OCI-M2 (cell line): ENCODE data around the gene PSMD3.

Experiments
- DNase-seq: peaks from one replicate; lab custom pipeline; 2025; ENCODE audit not compliant: unreplicated experiment; lab: John Stamatoyannopoulos, UW

The PSMD3 gene

GRCh38 chr17:40020146-40020545 is 39.5 kb downstream of the PSMD3 start:
- DNase-seq, result no peak

DNA sequence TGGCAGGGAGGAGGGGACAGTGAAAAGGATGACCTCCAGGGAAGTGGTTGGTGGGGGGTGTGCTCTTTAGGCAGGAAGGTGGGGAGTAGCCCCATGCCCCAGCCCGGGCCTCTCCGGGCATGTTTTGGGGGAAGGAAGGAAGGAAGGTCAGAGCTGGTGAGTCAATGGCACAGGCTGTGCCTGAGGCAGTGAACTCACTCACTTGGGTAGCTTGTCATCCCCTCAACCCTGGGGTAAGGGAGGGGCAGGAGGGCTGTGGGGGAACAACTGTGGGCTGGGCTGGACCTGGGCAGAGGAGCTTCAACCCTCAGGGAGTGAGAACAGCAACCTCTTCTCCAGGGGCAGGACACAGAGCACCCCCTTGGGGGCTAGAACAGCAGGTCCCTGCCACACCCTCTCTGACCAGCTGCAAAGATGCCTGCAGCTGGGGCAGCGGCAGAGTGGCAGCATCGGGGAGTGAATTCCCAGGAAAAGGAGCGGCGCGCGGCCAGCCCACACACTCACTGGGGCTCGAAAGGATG is 40.9 kb downstream of the PSMD3 start:
- no peak for DNase-seq

- DNase-seq, result no peak
Measured at GRCh38 chr17:40022497-40022896, 41.9 kb downstream of the PSMD3 start.

DNA sequence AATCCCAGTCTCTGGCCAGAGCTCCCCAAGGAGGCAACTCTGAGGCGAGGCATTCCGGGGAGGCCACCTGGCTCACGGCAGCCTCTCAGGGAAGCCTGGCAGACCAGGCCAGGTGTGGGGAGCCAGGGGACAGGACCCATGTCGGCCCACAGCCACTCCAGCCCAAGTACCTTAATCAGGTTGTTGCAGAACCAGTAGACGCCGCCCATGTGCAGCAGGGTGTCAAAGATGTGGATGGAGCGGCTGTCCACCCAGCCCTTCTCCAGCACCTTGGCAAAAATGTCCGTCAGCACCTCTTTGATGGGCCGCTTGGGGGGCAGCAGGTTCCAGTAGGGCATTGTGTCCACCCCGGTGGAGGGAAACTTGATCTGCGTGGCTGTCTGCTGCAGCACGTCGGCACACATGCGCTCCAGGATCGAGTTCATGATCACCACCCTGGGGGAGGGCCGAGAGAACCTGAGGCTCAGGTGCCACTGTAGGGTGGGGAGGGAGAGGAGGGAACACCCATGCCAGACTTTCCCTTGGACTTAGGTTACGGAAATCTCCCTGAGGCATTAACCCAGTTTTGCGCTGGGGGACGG is 42.4 kb downstream of the PSMD3 start:
- no peak for DNase-seq

- DNase-seq, result no peak
Measured at GRCh38 chr17:40023590-40024292, 43.1 kb downstream of the PSMD3 start.

GRCh38 chr17:40024901-40025300 is 44.3 kb downstream of the PSMD3 start:
- no peak for DNase-seq

GRCh38 chr17:40025559-40025958 is 45.0 kb downstream of the PSMD3 start:
- DNase-seq, result no peak

DNA sequence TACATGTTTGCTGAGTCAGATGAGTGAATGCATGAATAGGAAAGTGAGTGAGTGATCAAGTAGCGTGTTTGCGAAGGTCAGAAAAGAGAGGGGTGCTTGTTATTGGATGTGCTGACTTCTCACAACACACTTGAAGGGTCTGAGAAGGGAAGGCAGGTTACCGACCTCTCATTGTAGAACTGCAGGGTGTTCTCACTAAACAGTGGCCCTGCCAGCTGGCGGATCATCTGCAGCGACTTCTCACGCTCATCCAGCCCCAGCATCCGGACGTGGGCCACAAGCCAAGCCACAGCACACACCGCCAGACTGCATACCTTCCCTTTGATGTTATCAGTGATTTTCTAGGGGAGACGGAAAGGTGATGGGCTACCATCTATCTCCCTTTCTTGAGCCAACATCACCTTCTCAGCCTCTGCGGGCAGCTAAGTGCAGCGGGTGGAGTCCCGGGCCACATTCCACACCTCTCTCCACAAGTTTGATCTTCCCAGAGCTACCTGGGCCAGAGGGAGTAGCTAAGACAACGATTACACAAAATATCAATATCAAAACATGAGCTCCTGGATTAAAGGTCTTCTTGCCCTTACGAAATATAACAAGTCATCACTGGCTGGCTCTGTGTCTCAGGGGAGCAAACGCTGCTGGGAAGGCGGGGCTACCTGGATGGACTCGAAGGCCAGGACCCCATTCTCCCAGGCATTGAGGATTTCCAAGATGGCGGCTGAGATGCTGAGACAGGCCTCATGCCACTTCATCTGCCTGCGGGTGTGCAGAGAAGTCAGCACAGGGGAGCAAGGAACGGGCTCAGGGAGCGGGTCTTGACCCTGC is 45.6 kb downstream of the PSMD3 start:
- DNase-seq, result no peak

DNA sequence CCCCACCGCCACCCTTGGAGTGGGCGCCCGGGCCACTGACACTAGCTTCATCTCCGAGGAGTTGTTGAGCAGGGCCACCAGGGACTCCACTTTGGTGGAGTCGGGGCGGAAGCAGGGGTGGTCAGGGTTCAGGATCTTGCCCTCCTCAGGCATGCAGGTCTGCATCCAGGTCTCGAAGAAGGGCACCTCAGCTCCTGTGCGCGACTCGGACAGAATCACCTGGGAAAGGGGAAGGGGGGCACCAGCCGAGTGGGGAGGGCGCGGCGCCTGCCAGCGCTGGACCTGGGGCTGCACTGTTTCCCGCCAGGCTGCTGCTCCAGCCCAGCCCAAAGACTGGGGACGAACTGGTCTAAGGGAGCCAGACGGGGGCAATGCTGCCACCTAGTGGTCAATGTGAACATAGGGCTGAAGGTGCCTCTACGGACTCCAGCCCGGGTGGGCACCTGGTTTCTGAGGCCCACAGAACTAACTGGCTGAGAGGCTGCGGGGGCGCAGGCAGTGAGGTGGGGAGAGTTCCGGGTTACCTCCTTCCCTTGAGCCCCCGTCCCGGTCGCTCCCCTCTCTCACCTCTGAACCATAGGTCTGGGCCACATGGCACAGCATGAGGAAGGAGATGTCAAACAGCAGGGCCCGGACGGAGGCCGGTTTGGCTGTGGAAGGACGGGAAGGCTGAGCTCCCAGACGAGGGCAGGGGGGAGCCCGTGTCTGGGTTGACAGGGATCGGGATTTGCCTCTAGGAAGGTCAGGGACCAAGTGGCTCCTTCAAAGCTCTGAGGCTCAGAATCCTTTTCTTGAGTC is 46.4 kb downstream of the PSMD3 start:
- peak; percentile 4 for DNase-seq

- no peak for DNase-seq
Measured at GRCh38 chr17:40027614-40028012, 47.0 kb downstream of the PSMD3 start.

DNA sequence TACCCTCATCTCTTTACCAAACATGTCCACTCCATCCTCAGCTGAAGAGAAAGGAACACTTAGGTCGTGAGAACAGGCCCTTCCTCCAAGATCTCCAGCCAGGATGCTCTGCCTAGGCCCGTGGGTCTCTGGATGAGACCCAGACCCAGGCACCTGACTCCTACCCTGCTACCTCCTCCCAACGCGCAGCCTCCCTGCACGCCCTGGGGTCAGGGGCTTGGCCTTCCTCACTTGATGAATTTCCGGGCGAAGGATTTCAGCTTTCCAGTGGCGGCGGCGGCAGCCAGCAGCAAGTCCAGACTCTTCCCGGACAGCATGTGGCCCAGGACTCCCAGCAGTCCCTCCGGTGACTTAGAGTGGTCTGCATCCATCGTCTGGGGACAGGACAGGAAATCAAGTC is 48.0 kb downstream of the PSMD3 start:
- DNase-seq, result no peak

- no peak for DNase-seq
Measured at GRCh38 chr17:40031706-40032105, 51.1 kb downstream of the PSMD3 start.

DNA sequence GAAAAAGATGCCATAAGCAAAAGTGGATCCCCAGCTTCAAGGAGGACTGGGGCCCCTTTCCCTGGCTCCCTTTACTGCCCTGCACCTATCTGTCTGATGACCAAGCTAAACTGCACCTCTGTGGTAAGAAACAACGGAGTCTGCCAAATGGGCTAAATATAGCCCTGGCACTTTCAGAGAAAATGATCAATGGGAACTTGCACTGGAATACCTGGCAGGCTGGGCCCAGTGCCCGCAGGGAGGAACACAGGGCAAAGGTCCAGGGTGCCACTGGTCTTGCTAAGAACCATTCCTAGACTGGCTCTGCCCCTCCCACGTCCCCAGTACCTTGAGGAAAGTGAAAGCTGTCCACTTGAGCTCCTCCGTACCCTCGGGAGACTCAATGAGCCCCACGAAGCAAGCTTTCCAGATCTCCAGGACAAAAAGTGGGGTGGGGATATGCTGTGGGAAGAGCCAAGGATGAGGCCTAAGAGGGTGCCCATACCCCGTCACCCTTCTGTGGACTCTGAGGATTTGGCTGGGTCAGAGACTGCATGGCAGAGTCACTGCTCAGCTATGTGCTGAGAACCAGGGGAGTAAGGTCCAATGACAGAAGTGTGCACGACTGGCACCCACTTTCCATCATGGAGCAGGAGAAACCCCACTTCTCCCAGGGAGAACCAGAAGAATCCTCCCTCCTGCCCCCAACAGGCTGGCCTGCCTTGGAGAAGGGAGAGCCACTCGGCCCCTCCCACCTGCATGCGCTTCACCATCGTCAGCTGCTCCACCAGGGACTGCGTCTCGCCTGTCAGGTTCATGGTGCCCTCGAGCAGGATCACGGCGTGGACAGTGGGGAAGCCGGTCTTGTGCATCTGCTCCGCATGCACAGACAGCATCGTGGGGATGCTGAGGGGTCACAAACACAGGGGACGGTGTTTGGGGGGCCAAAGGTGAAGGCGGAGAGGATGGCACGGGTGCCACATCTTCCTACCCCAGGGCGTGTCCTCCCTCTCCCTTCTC is 52.0 kb downstream of the PSMD3 start:
- no peak for DNase-seq

- no peak for DNase-seq
Measured at GRCh38 chr17:40033339-40033738, 52.7 kb downstream of the PSMD3 start.

DNA sequence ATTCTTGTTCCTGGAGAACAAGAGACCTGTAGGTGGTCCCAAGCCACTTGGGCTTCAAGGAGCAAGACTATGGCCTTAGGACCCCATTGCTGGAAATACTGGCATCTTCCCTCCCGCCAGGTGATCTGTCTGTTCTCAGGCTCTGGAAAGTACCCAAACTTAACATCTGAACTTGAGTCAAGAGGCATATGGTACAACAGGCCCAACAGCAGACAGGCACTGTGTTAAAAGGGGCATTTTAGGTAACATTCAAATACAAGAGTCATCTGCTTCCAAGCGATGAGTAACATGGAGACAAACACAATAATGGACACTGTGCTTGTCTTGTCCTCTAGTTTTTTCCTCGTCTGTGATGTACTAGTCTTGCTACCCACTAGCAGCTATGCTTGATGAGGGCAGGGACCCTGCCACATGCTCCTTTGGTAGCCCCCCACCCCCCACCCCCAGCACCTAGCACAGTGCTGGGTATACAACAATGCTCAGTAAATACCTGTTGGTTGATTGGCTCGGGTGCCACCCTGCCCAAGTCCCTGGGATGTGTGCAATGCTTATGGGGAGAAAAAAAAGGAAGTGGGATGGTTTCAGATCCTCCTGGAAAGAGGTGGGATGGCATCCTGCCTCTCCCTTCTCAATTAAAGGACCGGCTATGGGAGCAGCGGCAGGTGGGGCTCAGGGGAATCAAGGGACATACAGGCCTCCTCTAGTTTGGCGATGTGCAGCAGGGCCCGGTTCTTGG is 54.0 kb downstream of the PSMD3 start:
- no peak for DNase-seq

DNA sequence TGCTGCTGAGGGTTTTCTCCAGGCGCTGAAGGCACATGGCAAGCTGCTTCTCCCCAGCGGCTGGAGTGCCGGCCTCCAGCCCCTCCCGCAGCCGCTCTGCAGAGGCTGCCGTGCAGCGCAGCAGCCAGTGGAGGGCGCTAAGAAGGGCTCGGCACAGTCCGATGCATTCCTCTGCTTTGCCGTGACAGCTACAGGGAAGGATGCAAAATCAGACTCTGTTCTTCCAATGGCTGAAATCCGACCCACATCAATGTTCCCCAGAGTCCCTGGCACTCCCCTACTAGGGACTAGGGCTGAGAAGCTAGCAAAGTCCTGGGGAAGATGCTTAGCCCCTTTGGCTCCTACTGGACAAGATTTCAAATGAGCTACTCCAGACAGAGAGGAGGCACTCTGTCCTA is 54.6 kb downstream of the PSMD3 start:
- DNase-seq, result no peak

DNA sequence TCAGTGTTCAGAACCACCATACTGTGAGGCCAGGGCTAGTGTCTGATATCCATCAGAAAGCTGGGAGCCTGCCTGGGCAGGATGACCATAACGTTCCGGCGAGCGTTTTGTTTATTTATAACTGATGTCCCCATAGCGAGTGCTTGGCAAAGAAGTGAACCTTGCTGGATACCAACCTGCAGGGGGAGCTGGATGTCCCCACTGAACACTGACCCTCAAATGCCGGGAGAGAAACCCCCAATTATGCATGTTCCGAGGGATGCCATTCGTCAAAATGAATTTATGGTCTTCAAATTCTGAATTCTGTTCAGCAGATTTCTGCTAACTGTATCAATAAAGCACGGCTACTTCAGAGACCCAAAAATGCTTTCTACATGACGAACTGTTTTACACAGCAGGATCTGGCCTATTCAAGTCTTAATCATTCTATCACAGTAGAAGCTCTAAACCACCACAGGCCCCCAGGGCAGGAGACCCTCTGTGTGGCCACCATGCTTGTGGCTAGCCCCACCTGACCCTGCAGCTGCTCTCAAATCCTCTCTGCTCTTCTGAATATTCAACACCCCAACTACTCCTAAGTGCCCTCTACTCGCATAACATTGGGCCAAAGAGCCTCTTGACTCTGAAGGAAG is 58.4 kb downstream of the PSMD3 start:
- DNase-seq, result no peak

GRCh38 chr17:40041196-40041595 is 60.6 kb downstream of the PSMD3 start:
- DNase-seq, result no peak
